K562 (cell line): ENCODE results near the gene PPFIA3. TPM values are rescaled to one million over a fixed set of nuclear protein-coding genes. Genes with fewer than 3 reads are reported as not detected.

Experiments used
- ATAC-seq: fragments of 200-7000 bp; cut with Tn5 transposase; 3 replicates; pipeline ENCODE4 v1.9.1; 2020; ENCODE audit warnings: moderate library complexity
- BruUV-seq: library from RNA; stranded (reverse); fragments of 400-500 nt; replicated peaks from 2 replicates; lab custom pipeline; 2021; lab: Mats Ljungman, UMichigan
- CTCF ChIA-PET: fragments of 300-600 bp; formaldehyde crosslinking; extraction: SDS; loops from one replicate; lab custom pipeline; 2021; ENCODE audit warnings: low intra/inter-chr PET ratio; lab: Yijun Ruan, JAX
- POLR2A ChIA-PET: fragments of 300-600, 350-650 bp; sonication (Branson Sonifier 250); formaldehyde crosslinking; extraction: SDS; loops from one replicate; lab custom pipeline; 2021; ENCODE audit warnings: antibody characterized with exemption, inconsistent platforms; lab: Yijun Ruan, JAX
- DNase-seq, 4 experiments: peaks; one replicate each; pipeline versions ENCODE4 v3.0.0 to v3.0.0-alpha.2; 2011 to 2018; ENCODE audit warnings: low spot score in 3 of 4, mixed read lengths in 3 of 4; ENCODE audit errors: extremely low read depth in 1 of 4
- FAIRE-seq: peaks from 2 replicates; lab custom pipeline; 2011; peaks lifted over from hg19 to GRCh38; lab: Jason Lieb, UNC
- H2AFZ ChIP-seq: 2 replicates; pipeline ENCODE4 v1.6.0; 2011; ENCODE audit warnings: low read depth, low read length, control low read depth, inconsistent platforms
- H3K27ac ChIP-seq: fragments of 200-600 bp; 3 replicates; pipeline ENCODE4 v1.8.0; 2011; ENCODE audit warnings: low read depth, mild to moderate bottlenecking, control low read depth, inconsistent platforms, low read length, moderate library complexity, mixed read lengths; ENCODE audit errors: extremely low read depth
- H3K27me3 ChIP-seq, 2 experiments: fragments of 300-600 bp in 1 of 2; 2 replicates in 1 of 2; 3 replicates in 1 of 2; pipeline versions ENCODE4 v1.6.0 to v1.8.0; 2011; ENCODE audit warnings: inconsistent platforms in 2 of 2, low read length in 2 of 2, mild to moderate bottlenecking in 1 of 2, mixed read lengths in 1 of 2, moderate library complexity in 1 of 2; ENCODE audit not compliant: control insufficient read depth in 2 of 2, insufficient read depth in 2 of 2
- H3K36me3 ChIP-seq: fragments of 300-600 bp; 3 replicates; pipeline ENCODE4 v1.8.0; 2011; ENCODE audit warnings: mild to moderate bottlenecking, low read length, inconsistent platforms; ENCODE audit not compliant: control insufficient read depth, insufficient read depth
- H3K4me1 ChIP-seq, 2 experiments: fragments of 200-600 bp in 1 of 2; replicated peaks in 1 of 2; 2 replicates in 1 of 2; 3 replicates in 1 of 2; pipeline versions ENCODE4 v1.5.1 to v1.8.0; 2011; ENCODE audit warnings: inconsistent platforms in 2 of 2, low read length in 2 of 2, mild to moderate bottlenecking in 1 of 2, mixed read lengths in 1 of 2, moderate library complexity in 1 of 2; ENCODE audit not compliant: control insufficient read depth in 2 of 2, insufficient read depth in 2 of 2
- H3K4me2 ChIP-seq: 2 replicates; pipeline ENCODE4 v1.6.1; 2011; ENCODE audit warnings: low read length, control low read depth, inconsistent platforms, mixed read lengths; ENCODE audit not compliant: insufficient read depth
- H3K4me3 ChIP-seq: fragments of 200-600 bp; sonication (generic), shearing (Covaris generic); 2 replicates; pipeline ENCODE4 v1.5.1; 2016; ENCODE audit warnings: control low read depth, inconsistent platforms
- H3K79me2 ChIP-seq: fragments of 200-600 bp; 3 replicates; pipeline ENCODE4 v1.8.0; 2011; ENCODE audit warnings: low read length, inconsistent platforms; ENCODE audit not compliant: control insufficient read depth, insufficient read depth
- H3K9ac ChIP-seq, 2 experiments: 2 replicates each; pipeline versions ENCODE4 v1.6.0 to v1.6.1; 2011; ENCODE audit warnings: low read depth in 2 of 2, low read length in 2 of 2, control low read depth in 1 of 2, inconsistent platforms in 1 of 2, mild to moderate bottlenecking in 1 of 2, mixed read lengths in 1 of 2; ENCODE audit not compliant: insufficient read depth in 1 of 2
- H3K9me1 ChIP-seq: one replicate; pipeline ENCODE4 v1.6.0; 2011; ENCODE audit warnings: inconsistent platforms, mild to moderate bottlenecking, low read length, moderate library complexity; ENCODE audit not compliant: control insufficient read depth, insufficient read depth
- H3K9me3 ChIP-seq: replicated peaks from 2 replicates; pipeline ENCODE4 v1.5.1; 2011; ENCODE audit warnings: low read depth, low read length, inconsistent platforms; ENCODE audit not compliant: control insufficient read depth, insufficient read depth
- H4K20me1 ChIP-seq: replicated peaks from 2 replicates; pipeline ENCODE4 v1.6.1; 2011; ENCODE audit warnings: low read length, inconsistent platforms, mixed read lengths; ENCODE audit not compliant: control insufficient read depth, insufficient read depth
- ERF ChIP-seq: fragments of 450-650 bp; formaldehyde crosslinking; IDR thresholded peaks from 2 replicates; pipeline ENCODE4 v1.4.0; 2020; ENCODE audit warnings: mild to moderate bottlenecking, mixed read lengths
- ILK ChIP-seq: fragments of 450-650 bp; IDR thresholded peaks from 2 replicates; pipeline ENCODE4 v1.6.1; 2016; ENCODE audit warnings: missing genetic modification characterization, low read depth, mild to moderate bottlenecking, missing compliant biosample characterization, moderate library complexity, borderline replicate concordance
- KAT2B ChIP-seq: IDR thresholded peaks from one replicate; pipeline ENCODE4 v1.6.1; 2012; ENCODE audit warnings: low read depth, mild to moderate bottlenecking, control low read depth, inconsistent platforms, low read length, moderate library complexity
- MXI1 ChIP-seq: IDR thresholded peaks from 2 replicates; pipeline ENCODE4 v1.6.1; 2011; ENCODE audit warnings: low read depth, mild to moderate bottlenecking, improper control_type of control experiment, low read length
- SMARCB1 ChIP-seq: IDR thresholded peaks from 2 replicates; pipeline ENCODE4 v1.6.1; 2011; ENCODE audit warnings: improper control_type of control experiment, low read depth; ENCODE audit not compliant: insufficient read length
- XRCC5 ChIP-seq: fragments of 200-400 bp; formaldehyde crosslinking; IDR thresholded peaks from 2 replicates; pipeline ENCODE4 v1.6.1; 2017; ENCODE audit warnings: low read depth, mild to moderate bottlenecking, low read length
- WGBS: fragments of 100-300 bp; shearing (Covaris generic); methylation state at CpG from one replicate; pipeline ENCODE4 v1.1.6; 2016; ENCODE audit warnings: low coverage, mixed read lengths; ENCODE audit not compliant: insufficient coverage; ENCODE audit errors: missing lambda C conversion rate; 5-methylcytosine and 5-hydroxymethylcytosine counted together
- in situ Hi-C: fragments of 300-500 bp; cut with MboI; formaldehyde crosslinking; loops from 4 replicates; pipeline ENCODE4 v1.15.0; 2018; ENCODE audit warnings: inconsistent platforms, mixed read lengths
- intact Hi-C: fragments of 100-400 bp; cut with micrococcal nuclease; formaldehyde crosslinking; loops from 2 replicates; pipeline ENCODE4 v1.14.2; 2022
- polyA plus RNA-seq, 8 experiments: library from polyadenylated mRNA; depleted of rRNA in 4 of 8; stranded (reverse) in 5 of 8; unstranded in 3 of 8; fragments of >200 nt; fragmentation: Nextera tagmentation in 2 of 8; fragmentation: Illumina TruSeq in 1 of 8; extraction: Ambion mirVana in 2 of 8; extraction: Trizol in 1 of 8; gene quantifications; 2 replicates each; pipeline versions ENCODE4 v1.2.1 to v1.2.3, GENCODE V29; 2011 to 2014; ENCODE audit warnings: inconsistent platforms in 1 of 8, missing spikeins in 1 of 8
- total RNA-seq, 7 experiments: library from RNA; depleted of rRNA in 6 of 7; stranded (reverse); fragments of >200 nt in 6 of 7; fragmentation: Illumina TruSeq in 2 of 7; extraction: Trizol in 2 of 7; gene quantifications; 2 replicates each; pipeline versions ENCODE4 v1.2.1 to v1.2.3, GENCODE V29; 2011 to 2021; ENCODE audit warnings: low replicate concordance in 1 of 7
- TF ChIP-seq, protein P1 (sequence below): fragments of 250-450 bp; sonication (Bioruptor Pico); IDR thresholded peaks from 2 replicates; pipeline ENCODE4 v1.4.0; 2020; ENCODE audit warnings: mild to moderate bottlenecking
- TF ChIP-seq, protein P2 (sequence below): IDR thresholded peaks from 2 replicates; pipeline ENCODE4 v1.6.1; 2011; ENCODE audit warnings: borderline replicate concordance, low read depth, mild to moderate bottlenecking, moderate library complexity, low read length; ENCODE audit not compliant: insufficient read depth, poor library complexity, severe bottlenecking
- TF ChIP-seq, protein P3 (sequence below), 2 experiments: fragments of 450-650 bp in 1 of 2; sonication (generic) in 1 of 2; formaldehyde crosslinking in 1 of 2; IDR thresholded peaks in 1 of 2; conservative IDR thresholded peaks in 1 of 2; 2 replicates each; pipeline versions ENCODE4 v1.6.1 to v1.8.1; 2016 to 2023; ENCODE audit warnings: mild to moderate bottlenecking in 2 of 2, moderate library complexity in 2 of 2, inconsistent platforms in 1 of 2, missing genetic modification reagents in 1 of 2
- TF ChIP-seq, protein P4 (sequence below): IDR thresholded peaks from 2 replicates; pipeline ENCODE4 v1.6.1; 2016; ENCODE audit warnings: missing genetic modification characterization, missing compliant biosample characterization

PPFIA3 gene
- total and polyA plus RNA-seq, 9 of the 15 experiments (the other 6 are each of a cell fraction or from before 2014, with no cell fraction given), result 0.10 to 53.0 (median 17.6) TPM

DNA sequence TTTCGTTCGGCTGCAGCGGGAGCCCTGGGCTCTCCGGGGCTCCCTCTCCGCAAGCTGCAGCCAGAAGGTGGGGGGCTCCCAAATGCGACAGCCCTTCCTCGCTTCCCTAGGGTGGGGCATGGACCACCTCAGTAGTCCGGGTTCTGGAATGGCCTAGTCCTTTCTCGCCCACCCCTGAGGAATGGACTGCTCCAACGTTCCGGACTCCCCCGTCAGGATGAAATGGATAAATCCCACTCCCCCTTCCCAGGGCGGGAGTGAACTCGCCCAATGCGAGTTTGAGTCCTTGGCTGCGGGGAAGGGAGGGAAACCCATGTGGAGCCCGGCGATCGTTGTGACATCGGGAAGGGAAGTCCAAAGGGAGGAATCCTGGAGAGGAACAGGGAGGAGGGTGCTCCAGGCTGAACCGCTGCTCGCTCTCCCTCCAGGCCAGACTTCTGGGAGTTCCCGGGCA is 30.3 kb downstream of the PPFIA3 start (continued):
- TF ChIP-seq ERF (CRISPR knock-in tag), result peak; percentile 58; the same call in 1 of the 2 replicates

DNA sequence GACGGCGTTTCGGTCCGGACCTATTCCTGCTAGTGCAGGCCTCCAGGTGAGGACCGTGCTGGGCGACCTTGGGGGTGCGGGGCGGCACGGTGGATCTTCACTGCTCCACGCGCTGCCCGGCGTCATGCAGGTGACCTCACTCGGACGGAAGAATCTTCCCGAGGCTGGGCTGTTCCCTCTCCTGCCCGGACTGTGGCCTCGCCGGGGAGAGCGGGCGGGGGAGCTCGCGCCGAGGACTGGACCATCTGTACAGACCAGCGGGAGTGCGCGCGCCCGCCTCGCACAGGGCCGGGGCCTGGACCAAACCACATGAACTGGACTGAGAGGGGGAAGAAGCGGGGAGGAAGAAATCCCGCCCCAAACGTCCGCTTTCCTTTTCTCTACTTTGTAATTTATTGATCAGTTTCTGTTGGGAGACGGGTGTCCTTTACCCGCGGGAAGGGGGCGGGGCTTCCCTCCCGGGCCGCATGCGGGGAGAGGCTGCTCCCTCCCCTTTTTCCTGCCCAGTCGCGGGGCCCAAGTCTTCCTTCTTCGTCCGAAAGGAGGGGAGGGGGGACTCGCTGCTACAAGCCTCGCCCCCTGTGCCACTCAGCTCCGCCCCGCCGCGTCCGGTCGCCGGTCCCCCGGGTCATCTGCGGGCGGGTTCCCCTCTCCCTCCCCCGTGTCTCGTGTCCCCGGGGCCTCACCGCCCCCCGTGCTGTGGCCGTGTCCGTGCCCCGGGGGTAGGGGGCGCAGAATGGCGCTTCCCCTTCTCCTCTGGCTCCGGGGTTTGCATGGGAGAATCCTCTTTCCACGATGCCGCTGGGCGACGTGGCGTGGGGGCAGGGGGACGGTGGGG is 31.0 kb downstream of the PPFIA3 start:
- Histone ChIP-seq H3K27ac (peak overlapping the region; percentile 89), H3K36me3 (no peaks in the 10 kb centered on the region), H3K27me3 (no peaks in the 10 kb centered on the region), H3K9me3 (no peaks in the 10 kb centered on the region), H3K79me2 (peaks cover 42% of the 10 kb centered on the region; the same call in 2 of the 3 replicates), H3K4me2 (peak overlapping the region; percentile 99), H3K4me3 (peak overlapping the region; percentile 54), H2AFZ (peak overlapping the region; percentile 50), H3K9ac (peak overlapping the region; percentile 86 to 98), H3K9me1 (no peaks in the 10 kb centered on the region), H4K20me1 (peaks cover 5% of the 10 kb centered on the region; the same call in 1 of the 2 replicates), H3K4me1 (peaks cover 44 to 89% of the 10 kb centered on the region in 2 experiments)
- CTCF ChIA-PET, result interaction anchor here (0.6 kb wide), 1 partner anchor 24 kb away, joined by 4 read pairs; no protein-coding TSS in a partner anchor
- FAIRE-seq (peak; percentile 85), ATAC-seq (peak; percentile 70), DNase-seq (peak; percentile 76 to 94 (median 84))
- POLR2A ChIA-PET, result interaction anchor here (0.6 to 2.0 kb wide), 16 partner anchors 11 to 654 kb away, joined by 3 to 15 read pairs (median 4); partner anchors contain the start of genes CGB7 and LIN7B
- BruUV-seq, result TSS peak; percentile 87
- WGBS, result 0% methylated on average over 47 of the region's 75 CpGs
- in situ Hi-C loops (no loop called here), intact Hi-C loops (loop anchor here (5.0 to 10.0 kb wide), 3 partner anchors 156 to 818 kb away; partner anchors contain the start of genes GYS1, RUVBL2 and SLC17A7)
- TF ChIP-seq, protein P1, sequence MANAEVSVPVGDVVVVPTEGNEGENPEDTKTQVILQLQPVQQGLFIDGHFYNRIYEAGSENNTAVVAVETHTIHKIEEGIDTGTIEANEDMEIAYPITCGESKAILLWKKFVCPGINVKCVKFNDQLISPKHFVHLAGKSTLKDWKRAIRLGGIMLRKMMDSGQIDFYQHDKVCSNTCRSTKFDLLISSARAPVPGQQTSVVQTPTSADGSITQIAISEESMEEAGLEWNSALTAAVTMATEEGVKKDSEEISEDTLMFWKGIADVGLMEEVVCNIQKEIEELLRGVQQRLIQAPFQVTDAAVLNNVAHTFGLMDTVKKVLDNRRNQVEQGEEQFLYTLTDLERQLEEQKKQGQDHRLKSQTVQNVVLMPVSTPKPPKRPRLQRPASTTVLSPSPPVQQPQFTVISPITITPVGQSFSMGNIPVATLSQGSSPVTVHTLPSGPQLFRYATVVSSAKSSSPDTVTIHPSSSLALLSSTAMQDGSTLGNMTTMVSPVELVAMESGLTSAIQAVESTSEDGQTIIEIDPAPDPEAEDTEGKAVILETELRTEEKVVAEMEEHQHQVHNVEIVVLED (CRISPR knock-in tag), result no peak
- 0 out of 2 replicates have a peak, but pooled peaks have one; percentile 68 for TF ChIP-seq XRCC5
- TF ChIP-seq ILK (tag), result no peak
- TF ChIP-seq, protein P2, sequence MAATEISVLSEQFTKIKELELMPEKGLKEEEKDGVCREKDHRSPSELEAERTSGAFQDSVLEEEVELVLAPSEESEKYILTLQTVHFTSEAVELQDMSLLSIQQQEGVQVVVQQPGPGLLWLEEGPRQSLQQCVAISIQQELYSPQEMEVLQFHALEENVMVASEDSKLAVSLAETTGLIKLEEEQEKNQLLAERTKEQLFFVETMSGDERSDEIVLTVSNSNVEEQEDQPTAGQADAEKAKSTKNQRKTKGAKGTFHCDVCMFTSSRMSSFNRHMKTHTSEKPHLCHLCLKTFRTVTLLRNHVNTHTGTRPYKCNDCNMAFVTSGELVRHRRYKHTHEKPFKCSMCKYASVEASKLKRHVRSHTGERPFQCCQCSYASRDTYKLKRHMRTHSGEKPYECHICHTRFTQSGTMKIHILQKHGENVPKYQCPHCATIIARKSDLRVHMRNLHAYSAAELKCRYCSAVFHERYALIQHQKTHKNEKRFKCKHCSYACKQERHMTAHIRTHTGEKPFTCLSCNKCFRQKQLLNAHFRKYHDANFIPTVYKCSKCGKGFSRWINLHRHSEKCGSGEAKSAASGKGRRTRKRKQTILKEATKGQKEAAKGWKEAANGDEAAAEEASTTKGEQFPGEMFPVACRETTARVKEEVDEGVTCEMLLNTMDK, result no peak
- no peak for TF ChIP-seq KAT2B
- TF ChIP-seq SMARCB1, result no peak
- TF ChIP-seq, protein P3, sequence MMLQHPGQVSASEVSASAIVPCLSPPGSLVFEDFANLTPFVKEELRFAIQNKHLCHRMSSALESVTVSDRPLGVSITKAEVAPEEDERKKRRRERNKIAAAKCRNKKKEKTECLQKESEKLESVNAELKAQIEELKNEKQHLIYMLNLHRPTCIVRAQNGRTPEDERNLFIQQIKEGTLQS (IDR thresholded peaks at IDR 0.05), result peak; percentile 53; the same call in 1 of the 2 replicates
- TF ChIP-seq, protein P3 (CRISPR knock-in tag; conservative IDR thresholded peaks at IDR 0.05), result no peak
- TF ChIP-seq, protein P4, sequence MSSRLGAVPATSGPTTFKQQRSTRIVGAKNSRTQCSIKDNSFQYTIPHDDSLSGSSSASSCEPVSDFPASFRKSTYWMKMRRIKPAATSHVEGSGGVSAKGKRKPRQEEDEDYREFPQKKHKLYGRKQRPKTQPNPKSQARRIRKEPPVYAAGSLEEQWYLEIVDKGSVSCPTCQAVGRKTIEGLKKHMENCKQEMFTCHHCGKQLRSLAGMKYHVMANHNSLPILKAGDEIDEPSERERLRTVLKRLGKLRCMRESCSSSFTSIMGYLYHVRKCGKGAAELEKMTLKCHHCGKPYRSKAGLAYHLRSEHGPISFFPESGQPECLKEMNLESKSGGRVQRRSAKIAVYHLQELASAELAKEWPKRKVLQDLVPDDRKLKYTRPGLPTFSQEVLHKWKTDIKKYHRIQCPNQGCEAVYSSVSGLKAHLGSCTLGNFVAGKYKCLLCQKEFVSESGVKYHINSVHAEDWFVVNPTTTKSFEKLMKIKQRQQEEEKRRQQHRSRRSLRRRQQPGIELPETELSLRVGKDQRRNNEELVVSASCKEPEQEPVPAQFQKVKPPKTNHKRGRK (tag), result no peak
- no peak for TF ChIP-seq MXI1
